ENCODE measurements around the gene HHAT.

Gene HHAT

DNA sequence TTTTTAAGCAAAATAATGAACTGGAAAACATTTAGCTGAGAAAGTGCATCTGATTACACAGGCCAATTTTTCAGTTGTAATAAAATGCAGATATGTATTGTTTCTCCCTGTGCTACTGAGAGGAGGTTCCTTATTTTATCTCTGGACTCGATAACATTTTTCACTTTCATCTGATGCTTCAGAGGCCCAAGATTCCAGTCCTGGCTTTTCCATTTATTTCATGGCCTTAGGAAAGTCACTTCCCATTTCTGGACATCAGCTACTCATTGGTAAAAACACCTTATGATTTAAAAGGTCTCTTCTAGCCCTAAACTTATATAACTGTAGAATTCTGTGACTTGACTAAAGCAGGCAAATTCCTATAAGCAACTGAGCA lies 203.5 kb downstream of the HHAT start:
- in situ Hi-C loops (cut with HindIII; ENCODE audit: low sequenced_read_pairs), result no loop called here

DNA sequence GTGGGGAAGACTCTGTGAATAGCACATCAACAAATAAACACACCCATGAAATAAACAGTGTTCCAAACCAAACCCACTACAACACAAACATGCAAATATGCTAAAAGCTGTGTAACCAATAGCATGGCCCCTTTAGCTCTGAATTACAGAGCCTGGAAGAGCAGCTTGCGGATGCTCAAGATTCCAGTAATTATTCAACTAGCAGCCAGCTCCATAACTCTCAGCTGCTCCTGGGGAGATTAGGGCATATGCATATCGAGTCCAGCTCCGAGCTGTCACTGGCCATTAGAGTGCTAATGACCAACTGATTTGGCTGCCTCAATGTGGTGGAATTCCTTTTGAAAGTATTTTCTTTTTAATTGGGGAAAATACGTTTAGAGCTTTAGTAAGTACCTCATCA lies 207.1 kb downstream of the HHAT start:
- in situ Hi-C loops (cut with HindIII; ENCODE audit: low sequenced_read_pairs), result no loop called here

GRCh38 chr1:210536254-210536961 lies 207.7 kb downstream of the HHAT start:
- in situ Hi-C loops (cut with HindIII; ENCODE audit: low sequenced_read_pairs), result no loop called here

- in situ Hi-C loops (cut with HindIII; ENCODE audit: low sequenced_read_pairs), result no loop called here
Observed at GRCh38 chr1:210540288-210540687, 211.6 kb downstream of the HHAT start.

DNA sequence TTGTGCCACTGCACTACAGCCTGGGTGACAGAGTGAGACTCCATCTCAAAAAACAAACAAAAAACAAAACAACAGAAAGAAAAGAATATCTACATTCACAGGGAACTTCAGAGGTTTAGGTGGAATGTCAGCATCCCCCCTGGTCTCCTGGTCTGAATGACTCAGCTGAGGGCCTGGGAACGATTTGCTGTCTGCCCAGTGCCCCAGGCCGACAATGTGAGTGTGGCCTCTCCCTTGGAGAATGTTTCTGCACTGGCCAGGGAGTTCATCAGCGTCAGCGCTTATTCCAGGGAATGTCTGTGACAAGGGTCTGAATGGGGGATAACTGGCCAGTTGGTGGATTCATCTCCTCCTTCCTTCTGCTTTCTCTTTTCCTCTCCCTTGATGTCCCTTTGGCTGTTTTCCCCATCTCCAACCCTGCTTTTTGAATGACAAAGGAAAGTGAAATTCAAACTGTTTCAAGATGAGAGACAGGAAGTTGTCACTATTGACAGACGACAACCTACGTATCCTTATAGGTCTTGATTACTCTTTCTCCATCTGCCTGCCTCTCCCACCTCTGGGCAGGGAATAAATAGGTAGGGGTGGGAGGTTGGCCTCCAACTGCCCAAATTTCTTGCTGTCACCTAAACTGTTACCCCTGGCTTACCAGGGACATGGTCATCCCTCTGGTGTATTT lies 213.1 kb downstream of the HHAT start:
- in situ Hi-C loops (cut with HindIII; ENCODE audit: low sequenced_read_pairs), result no loop called here

DNA sequence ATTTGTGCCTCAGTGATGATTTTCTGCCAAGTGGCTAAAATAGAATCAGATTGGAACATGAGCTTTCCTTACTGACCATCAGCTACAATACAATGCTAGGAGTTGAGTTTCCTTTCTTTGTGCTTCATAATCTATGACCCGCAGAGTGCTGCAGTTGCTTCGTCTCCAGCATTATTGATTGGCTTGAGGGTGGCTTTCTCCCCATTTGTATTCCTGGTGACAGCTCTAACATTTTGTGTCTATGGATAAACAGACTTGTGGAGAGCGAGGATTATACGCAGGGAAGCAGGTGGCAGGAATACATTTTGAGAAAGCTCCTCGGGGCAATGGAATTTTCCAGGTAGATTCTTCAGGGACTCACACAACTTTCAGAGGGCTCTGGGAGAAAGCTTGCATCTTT lies 223.2 kb downstream of the HHAT start:
- in situ Hi-C loops (cut with HindIII; ENCODE audit: low sequenced_read_pairs), result no loop called here

- in situ Hi-C loops (cut with HindIII; ENCODE audit: low sequenced_read_pairs), result no loop called here
Observed at GRCh38 chr1:210553711-210554110, 225.0 kb downstream of the HHAT start.

GRCh38 chr1:210554382-210554781 lies 225.7 kb downstream of the HHAT start:
- in situ Hi-C loops (cut with HindIII; ENCODE audit: low sequenced_read_pairs), result no loop called here

DNA sequence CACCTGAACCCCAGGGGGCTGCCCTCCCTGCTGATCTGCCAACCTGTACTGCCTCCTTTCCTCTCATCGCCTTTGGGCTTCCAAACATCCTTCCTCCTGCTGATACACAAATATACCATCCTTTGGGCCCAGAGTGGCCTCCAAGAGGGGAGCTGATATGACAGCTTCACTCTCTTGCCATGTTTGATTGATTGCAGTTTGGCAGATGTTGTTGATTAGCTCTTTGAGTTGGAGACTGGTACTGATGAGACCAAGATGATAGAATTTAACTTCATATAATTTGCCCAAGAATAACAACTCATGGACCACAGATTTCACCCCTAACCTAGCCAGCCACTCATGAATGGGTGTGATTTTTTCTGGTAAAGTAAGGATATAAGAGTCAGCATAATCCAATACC lies 227.8 kb downstream of the HHAT start:
- in situ Hi-C loops (cut with HindIII; ENCODE audit: low sequenced_read_pairs), result no loop called here

GRCh38 chr1:210557426-210558077 lies 228.8 kb downstream of the HHAT start:
- in situ Hi-C loops (cut with HindIII; ENCODE audit: low sequenced_read_pairs), result no loop called here

DNA sequence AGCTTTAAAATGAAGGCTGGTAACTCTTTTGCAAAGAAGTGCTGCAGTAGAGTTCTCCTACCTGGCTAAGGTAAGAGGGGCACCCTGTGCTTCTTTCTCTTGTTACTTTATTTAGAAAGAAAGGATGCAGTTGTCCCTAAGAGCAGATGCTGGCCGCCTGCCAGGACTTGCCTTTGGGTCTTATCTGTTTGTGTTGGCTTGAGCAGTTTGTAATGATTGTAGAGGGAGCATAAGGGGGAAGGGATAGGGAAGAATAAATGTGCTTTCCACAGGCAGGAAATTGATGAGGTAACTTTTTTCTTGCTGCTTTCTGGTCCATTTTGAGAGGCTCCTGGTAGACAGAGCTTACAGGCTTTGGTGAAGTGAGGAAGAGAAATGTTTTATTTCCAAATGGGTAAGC lies 229.6 kb downstream of the HHAT start:
- in situ Hi-C loops (cut with HindIII; ENCODE audit: low sequenced_read_pairs), result no loop called here

DNA sequence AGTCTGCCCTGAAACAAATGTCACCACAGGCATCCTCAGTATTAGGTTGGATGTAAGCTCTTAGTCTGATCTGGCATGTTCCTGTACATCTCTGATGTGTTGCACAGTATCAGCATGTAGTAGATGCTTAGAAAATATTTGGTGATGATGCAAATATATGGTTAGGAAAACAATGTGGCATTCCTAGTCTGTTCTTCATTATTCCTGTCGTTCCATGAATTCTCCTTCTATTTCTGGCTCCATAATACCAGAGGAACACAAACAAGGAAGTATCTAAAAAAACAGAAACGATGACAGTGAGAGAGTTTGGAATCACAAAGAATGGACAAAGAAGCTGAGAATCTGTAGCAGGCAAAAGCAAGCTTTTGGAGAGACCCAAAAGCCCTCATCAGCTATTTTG lies 236.6 kb downstream of the HHAT start:
- in situ Hi-C loops (cut with HindIII; ENCODE audit: low sequenced_read_pairs), result no loop called here

- in situ Hi-C loops (cut with HindIII; ENCODE audit: low sequenced_read_pairs), result no loop called here
Observed at GRCh38 chr1:210568631-210569030, 239.9 kb downstream of the HHAT start.

- in situ Hi-C loops (cut with HindIII; ENCODE audit: low sequenced_read_pairs), result no loop called here
Observed at GRCh38 chr1:210570116-210570515, 241.4 kb downstream of the HHAT start.

DNA sequence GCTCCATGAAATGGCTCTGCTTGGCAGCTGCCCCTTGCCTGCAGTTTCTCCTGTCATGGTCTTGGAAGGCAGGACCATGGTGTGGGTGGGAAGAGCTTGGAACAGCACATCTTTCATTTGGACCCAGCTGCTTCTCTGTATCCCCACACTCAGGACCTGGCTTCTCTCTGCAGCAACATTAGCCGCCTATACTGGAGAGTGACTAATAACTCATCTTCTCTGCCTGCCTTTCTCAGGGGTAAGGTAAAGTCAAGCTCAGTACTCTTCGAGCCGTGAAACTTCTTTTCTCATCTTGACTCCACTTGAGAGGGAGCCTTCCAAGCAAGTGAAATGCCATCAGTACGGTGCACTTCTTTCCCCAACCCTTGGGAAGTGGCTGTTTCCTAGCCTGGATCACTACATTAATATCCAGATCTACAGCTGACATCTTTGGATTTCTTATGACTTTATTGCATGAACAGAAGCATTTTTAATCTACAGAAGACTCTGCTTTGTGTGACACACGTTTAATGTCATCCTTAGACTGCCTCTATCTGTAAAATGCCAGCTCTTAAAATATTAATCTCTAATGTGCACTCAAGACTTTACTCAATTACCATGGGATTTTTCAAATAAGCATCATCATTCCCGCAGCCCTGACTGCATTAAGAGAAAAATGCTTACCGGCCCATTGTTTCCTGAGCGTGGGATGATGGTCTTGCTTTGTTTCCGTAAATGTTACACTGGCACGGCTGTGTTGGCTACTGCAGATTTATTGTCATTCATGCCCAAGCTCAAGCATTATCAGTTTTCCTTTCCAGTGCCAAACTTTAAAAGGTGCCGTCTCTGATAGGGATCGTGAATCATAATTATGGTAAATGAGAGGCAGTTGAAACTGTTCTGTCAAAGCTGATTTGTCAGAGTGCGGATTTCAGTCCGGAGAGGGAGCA lies 242.9 kb downstream of the HHAT start:
- in situ Hi-C loops (cut with HindIII; ENCODE audit: low sequenced_read_pairs), result no loop called here

GRCh38 chr1:210573141-210573540 lies 244.4 kb downstream of the HHAT start:
- in situ Hi-C loops (cut with HindIII; ENCODE audit: low sequenced_read_pairs), result no loop called here

DNA sequence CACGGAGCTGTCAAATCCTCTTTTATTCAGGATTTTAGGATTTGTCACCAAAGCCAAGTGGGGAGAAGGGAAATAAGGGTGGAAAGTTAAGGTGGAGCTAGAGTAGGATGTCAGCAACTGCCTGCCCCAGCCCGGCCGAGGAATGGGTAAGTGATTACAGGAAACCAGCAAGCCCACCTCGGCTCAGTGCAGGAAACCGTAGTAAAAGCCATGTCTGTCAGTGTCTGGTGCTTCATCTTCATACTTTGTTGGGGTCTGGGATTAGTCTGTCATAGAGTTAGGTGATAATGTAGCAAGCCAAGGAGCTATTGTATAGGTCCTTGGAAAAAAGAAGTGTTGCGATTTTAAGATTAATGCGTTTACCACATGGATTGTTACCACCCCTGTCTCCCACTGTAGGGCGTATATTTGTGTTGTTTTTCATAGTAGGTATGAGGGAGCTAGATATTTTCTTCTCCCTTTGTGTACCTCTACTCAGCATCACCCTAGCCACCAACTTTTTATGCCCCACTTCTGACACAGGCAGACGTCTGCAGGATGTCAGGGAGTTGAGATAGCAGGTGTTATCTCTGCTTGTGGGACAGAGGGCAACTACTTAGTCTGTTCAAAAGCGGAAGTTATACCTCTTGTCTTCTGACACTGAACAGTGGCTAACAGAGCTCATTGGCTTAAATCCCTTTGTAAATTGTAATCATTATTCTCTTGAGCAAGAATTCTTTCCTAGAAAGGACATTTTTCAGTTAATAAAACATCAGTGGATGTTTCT lies 253.7 kb downstream of the HHAT start:
- in situ Hi-C loops (cut with HindIII; ENCODE audit: low sequenced_read_pairs), result loop anchor here (10.0 kb wide), 1 partner anchor 252 kb away; no protein-coding TSS in a partner anchor

DNA sequence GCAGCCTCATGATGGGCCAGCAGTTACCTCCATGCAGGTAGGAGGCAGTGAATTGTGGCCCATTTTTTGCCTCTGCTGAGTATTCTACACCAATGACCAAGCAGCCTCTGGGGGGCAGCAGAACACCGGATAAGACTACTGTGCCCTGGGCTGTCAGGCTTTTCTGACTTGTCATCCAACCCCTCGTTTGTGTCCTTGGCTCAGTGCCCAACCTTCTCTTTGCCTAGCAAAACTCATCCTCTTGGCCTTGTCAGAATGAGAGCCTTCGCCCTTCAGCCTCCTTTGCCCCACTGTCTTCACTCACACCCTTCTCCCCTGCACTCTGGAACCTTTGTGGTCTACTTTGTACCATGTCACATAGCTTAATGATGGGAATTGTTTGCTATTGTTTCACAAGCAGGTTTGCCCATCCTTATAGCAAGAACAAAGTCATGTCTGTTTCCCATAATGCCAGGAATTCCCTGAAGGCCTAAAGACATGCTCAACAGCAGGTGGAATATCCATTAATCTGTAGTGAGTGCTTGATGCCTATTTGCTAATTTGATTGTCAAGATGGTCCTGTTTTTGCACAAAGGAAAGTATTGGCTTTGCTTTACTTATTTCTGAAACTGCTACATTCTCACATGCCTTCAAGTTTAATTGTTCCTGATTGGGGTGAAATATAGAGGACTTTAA lies 255.9 kb downstream of the HHAT start:
- in situ Hi-C loops (cut with HindIII; ENCODE audit: low sequenced_read_pairs), result loop anchor here (10.0 kb wide), 1 partner anchor 250 kb away; no protein-coding TSS in a partner anchor

DNA sequence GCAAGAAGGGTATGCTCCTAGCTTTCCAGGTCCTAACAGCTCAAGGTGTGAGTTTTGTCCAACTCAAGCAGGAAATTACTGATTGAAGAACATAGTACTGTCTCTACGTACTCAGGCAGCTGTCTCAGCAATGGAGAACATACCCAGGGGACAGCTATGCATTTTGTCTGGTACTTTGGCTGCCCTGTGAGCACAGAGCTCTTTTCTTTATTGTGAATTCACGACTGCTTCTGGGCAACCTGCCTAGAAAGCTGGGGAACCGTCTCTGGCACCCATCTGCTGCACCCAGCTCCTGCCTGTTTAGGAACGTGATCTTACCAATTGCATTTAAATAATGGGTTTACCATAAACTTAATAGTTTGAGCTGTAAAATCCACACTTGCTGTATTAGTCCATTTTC lies 258.1 kb downstream of the HHAT start:
- in situ Hi-C loops (cut with HindIII; ENCODE audit: low sequenced_read_pairs), result loop anchor here (10.0 kb wide), 1 partner anchor 248 kb away; no protein-coding TSS in a partner anchor

DNA sequence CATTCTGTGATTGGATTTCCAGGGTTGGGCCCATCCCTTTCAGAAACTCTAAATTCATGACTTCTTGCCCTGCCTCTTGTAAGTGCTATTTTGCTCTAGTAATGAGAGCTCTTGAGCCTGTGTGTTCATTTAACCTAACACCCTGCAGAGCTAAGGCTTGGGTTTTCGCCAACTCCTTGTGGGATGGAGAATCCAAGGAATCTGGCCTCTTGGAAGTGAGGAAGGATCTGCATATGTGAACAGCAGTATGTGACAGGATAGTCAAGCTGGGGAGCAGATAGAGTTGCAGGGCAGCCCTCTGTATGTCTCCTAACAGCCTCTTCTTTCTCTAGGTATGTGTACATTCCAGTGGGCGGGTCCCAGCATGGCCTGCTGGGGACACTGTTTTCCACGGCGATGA lies 258.9 kb downstream of the HHAT start:
- in situ Hi-C loops (cut with HindIII; ENCODE audit: low sequenced_read_pairs), result loop anchor here (10.0 kb wide), 1 partner anchor 247 kb away; no protein-coding TSS in a partner anchor

Measured in endothelial cell of hepatic sinusoid (primary cell).